ENCODE data around the gene SPOCK1.

GRCh38 chr5:137090721-137091120, 408.4 kb downstream of the SPOCK1 start:
- no peak for TF ChIP-seq CTCF (IDR thresholded peaks at IDR 0.05)
- TF ChIP-seq EP300 (IDR thresholded peaks at IDR 0.05) = no peak
- no peak for TF ChIP-seq POLR2AphosphoS5 (IDR thresholded peaks at IDR 0.05)

Data from stomach (tissue), 4 donors.